ENCODE results near the gene DCP1A. TPM values are rescaled to one million over a fixed set of nuclear protein-coding genes. Genes with fewer than 3 reads are reported as not detected.

The DCP1A gene
- total and polyA plus RNA-seq, 8 donors = 18.7 to 37.3 (median 32.9) TPM

GRCh38 chr3:53320697-53321096 is 26.6 kb downstream of the DCP1A start:
- Histone ChIP-seq H3K9me3 (no peaks in the 10 kb centered on the region), H3K4me1 (peaks cover 3 to 22% of the 10 kb centered on the region in 2 donors), H3K27me3 (no peaks in the 10 kb centered on the region), H3K4me3 (no peak overlapping the region), H3K36me3 (peaks cover 0 to 36% of the 10 kb centered on the region in 2 donors), H3K27ac (no peak overlapping the region)
- intact Hi-C loops (cut with DNase I) = no loop called here
- no peak for DNase-seq
- no peak for TF ChIP-seq CTCF (IDR thresholded peaks at IDR 0.05)
- ATAC-seq = peak; percentile 55

GRCh38 chr3:53318522-53318921 is 28.8 kb downstream of the DCP1A start:
- peaks cover 3 to 9% of the 10 kb centered on the region in 2 donors for H3K4me1 ChIP-seq
- DNase-seq (no peak), ATAC-seq (no peak)
- H3K27ac ChIP-seq = no peak overlapping the region
- H3K36me3 ChIP-seq = peaks cover 0 to 36% of the 10 kb centered on the region in 2 donors
- H3K4me3 ChIP-seq = no peak overlapping the region
- no peaks in the 10 kb centered on the region for H3K27me3 ChIP-seq
- H3K9me3 ChIP-seq = no peaks in the 10 kb centered on the region
- TF ChIP-seq CTCF (IDR thresholded peaks at IDR 0.05) = no peak
- intact Hi-C loops (cut with DNase I) = no loop called here

GRCh38 chr3:53312832-53313231 is 34.5 kb downstream of the DCP1A start:
- no peak overlapping the region for H3K4me3 ChIP-seq
- no peaks in the 10 kb centered on the region for H3K27me3 ChIP-seq
- H3K36me3 ChIP-seq = peaks cover 0 to 60% of the 10 kb centered on the region in 2 donors
- no peak for DNase-seq
- no peaks in the 10 kb centered on the region for H3K9me3 ChIP-seq
- intact Hi-C loops (cut with DNase I) = no loop called here
- H3K27ac ChIP-seq = no peak overlapping the region
- no peak for TF ChIP-seq CTCF (IDR thresholded peaks at IDR 0.05)
- no peak for ATAC-seq
- no peaks in the 10 kb centered on the region for H3K4me1 ChIP-seq

GRCh38 chr3:53311882-53312281 is 35.5 kb downstream of the DCP1A start:
- H3K27me3 ChIP-seq = no peaks in the 10 kb centered on the region
- no peak for ATAC-seq
- no peaks in the 10 kb centered on the region for H3K9me3 ChIP-seq
- peaks cover 0 to 50% of the 10 kb centered on the region in 2 donors for H3K36me3 ChIP-seq
- no peak for TF ChIP-seq CTCF (IDR thresholded peaks at IDR 0.05)
- intact Hi-C loops (cut with DNase I) = no loop called here
- no peak overlapping the region for H3K4me3 ChIP-seq
- no peak overlapping the region for H3K27ac ChIP-seq
- no peak for DNase-seq
- no peaks in the 10 kb centered on the region for H3K4me1 ChIP-seq

GRCh38 chr3:53303957-53304356 is 43.4 kb downstream of the DCP1A start:
- no peak for DNase-seq
- Histone ChIP-seq H3K27me3 (no peaks in the 10 kb centered on the region), H3K27ac (no peak overlapping the region), H3K36me3 (peaks cover 0 to 65% of the 10 kb centered on the region in 2 donors), H3K4me3 (no peak overlapping the region), H3K9me3 (no peaks in the 10 kb centered on the region), H3K4me1 (peaks cover 0 to 7% of the 10 kb centered on the region in 2 donors)
- TF ChIP-seq CTCF (IDR thresholded peaks at IDR 0.05) = no peak
- ATAC-seq = peak; percentile 33
- intact Hi-C loops (cut with DNase I) = no loop called here

Measured in left lung (tissue), 10 donors.